Transverse colon (tissue), 4 donors: ENCODE data around the gene LINC00237. TPM values are rescaled to one million over a fixed set of nuclear protein-coding genes. Genes with fewer than 3 reads are reported as not detected.

ENCODE experiments used
- DNase-seq: peaks from one replicate; pipeline ENCODE4 v3.0.0-alpha.2; 2019
- H3K27ac ChIP-seq, 4 donors: fragments of 200-600 bp; sonication (generic); 2 replicates each; pipeline ENCODE4 v1.5.1; 2016 to 2018; ENCODE audit warnings: inconsistent platforms in 4 of 4
- H3K27me3 ChIP-seq: fragments of 200-600 bp; sonication (generic); 2 replicates; pipeline ENCODE4 v1.5.1; 2017; ENCODE audit warnings: inconsistent platforms
- H3K36me3 ChIP-seq, 4 donors: fragments of 200-600 bp; sonication (generic); 2 replicates each; pipeline ENCODE4 v1.5.1; 2017 to 2019; ENCODE audit warnings: inconsistent platforms in 4 of 4
- H3K4me1 ChIP-seq, 4 donors: fragments of 200-600 bp; sonication (generic); 2 replicates each; pipeline ENCODE4 v1.5.1; 2017 to 2020; ENCODE audit warnings: inconsistent platforms in 4 of 4
- H3K4me3 ChIP-seq, 4 donors: fragments of 200-600 bp; sonication (generic); 1 replicate in 1 of 4; 2 replicates in 3 of 4; pipeline versions ENCODE4 v1.5.1 to v1.6.1; 2017 to 2019; ENCODE audit warnings: inconsistent platforms in 4 of 4
- H3K9me3 ChIP-seq, 2 donors: fragments of 200-600 bp; sonication (generic); 2 replicates each; pipeline ENCODE4 v1.5.1; 2017 to 2019; ENCODE audit warnings: inconsistent platforms in 2 of 2
- CTCF ChIP-seq, 5 experiments: fragments of 200-600 bp in 3 of 5; fragments of 450-650 bp in 2 of 5; sonication (generic) in 3 of 5; IDR thresholded peaks; 1 replicate in 2 of 5; 2 replicates in 3 of 5; pipeline ENCODE4 v1.5.1; 2016 to 2017; ENCODE audit warnings: antibody characterized with exemption in 5 of 5, inconsistent platforms in 3 of 5, mild to moderate bottlenecking in 2 of 5, moderate library complexity in 1 of 5
- EP300 ChIP-seq: sonication (generic); formaldehyde crosslinking; IDR thresholded peaks from one replicate; pipeline ENCODE4 v1.6.1; 2017; ENCODE audit warnings: antibody characterized with exemption, low read depth
- POLR2A ChIP-seq: fragments of 450-650 bp; IDR thresholded peaks from one replicate; pipeline ENCODE4 v1.6.1; 2016; ENCODE audit warnings: antibody characterized with exemption, mild to moderate bottlenecking, moderate library complexity
- POLR2AphosphoS5 ChIP-seq, 3 donors: sonication (generic); formaldehyde crosslinking; IDR thresholded peaks; one replicate each; pipeline ENCODE4 v1.6.1; 2016; ENCODE audit warnings: antibody characterized with exemption in 3 of 3
- WGBS, 2 donors: methylation state at CpG; one replicate each; pipeline ENCODE4 v1.1.5; 2018; ENCODE audit warnings: low coverage in 1 of 2; 5-methylcytosine and 5-hydroxymethylcytosine counted together
- in situ Hi-C, 4 donors: fragments of 200-750 bp; cut with MboI; loops; one replicate each; pipeline versions ENCODE4 v1.15.0 to v1.15.1; 2017; ENCODE audit warnings: low sequenced_read_pairs in 3 of 4, low pct_ligation_motif_present in 1 of 4, low pct_unique_long_range_greater_than_20kb in 1 of 4
- intact Hi-C: fragments of 100-400 bp; cut with DNase I; formaldehyde crosslinking; loops from one replicate; pipeline ENCODE4 v1.15.1; 2023; ENCODE audit warnings: low total_unique reads
- total RNA-seq, 4 donors: library from RNA; depleted of rRNA; stranded (reverse); fragments of >200 nt; gene quantifications; one replicate each; pipeline ENCODE4 v1.1.0, GENCODE V29; 2016

The LINC00237 gene
- total RNA-seq, 4 donors from 2014 or later: not detected

GRCh38 chr20:21082584-21082983, 23.6 kb downstream of the LINC00237 start:
- Histone ChIP-seq H3K27me3 (peaks cover 27% of the 10 kb centered on the region), H3K4me3 (no peak overlapping the region), H3K9me3 (no peaks in the 10 kb centered on the region), H3K4me1 (no peaks in the 10 kb centered on the region), H3K36me3 (no peaks in the 10 kb centered on the region), H3K27ac (no peak overlapping the region)
- no peak for DNase-seq
- in situ Hi-C loops: loop anchor here in 1 of 4 donors (25.0 kb wide), 1 partner anchor 430 kb away; the partner anchor contains the start of gene NKX2-2
- TF ChIP-seq CTCF (IDR thresholded peaks at IDR 0.05): no peak
- no peak for TF ChIP-seq POLR2A
- TF ChIP-seq POLR2AphosphoS5 (IDR thresholded peaks at IDR 0.05): no peak
- TF ChIP-seq EP300: no peak
- intact Hi-C loops: no loop called here
- WGBS, 2 donors: 53% methylated on average over 2 of the region's 2 CpGs; no CpG with 5 or more reads in 1 of the 2 donors

GRCh38 chr20:21077809-21078345, 28.3 kb downstream of the LINC00237 start:
- H3K27me3 ChIP-seq: peaks cover 18% of the 10 kb centered on the region
- no peaks in the 10 kb centered on the region for H3K9me3 ChIP-seq
- intact Hi-C loops (no loop called here), in situ Hi-C loops (loop anchor here in 1 of 4 donors (25.0 kb wide), 1 partner anchor 434 kb away; the partner anchor contains the start of gene NKX2-2)
- WGBS, 2 donors: 61 to 80% methylated on average over 4 of the region's 4 CpGs
- no peaks in the 10 kb centered on the region for H3K4me1 ChIP-seq
- no peak for TF ChIP-seq CTCF (IDR thresholded peaks at IDR 0.05)
- no peak overlapping the region for H3K4me3 ChIP-seq
- no peak overlapping the region for H3K27ac ChIP-seq
- no peaks in the 10 kb centered on the region for H3K36me3 ChIP-seq
- no peak for DNase-seq

- intact Hi-C loops: no loop called here
Observed at GRCh38 chr20:21076073-21076472, 30.1 kb downstream of the LINC00237 start.

GRCh38 chr20:21075471-21075870, 30.7 kb downstream of the LINC00237 start:
- DNase-seq: no peak
- 67 to 89% methylated on average over 4 to 6 of the region's 6 CpGs for WGBS, 2 donors
- Histone ChIP-seq H3K4me3 (no peak overlapping the region), H3K27me3 (peaks cover 18% of the 10 kb centered on the region), H3K27ac (no peak overlapping the region), H3K9me3 (no peaks in the 10 kb centered on the region), H3K4me1 (no peaks in the 10 kb centered on the region), H3K36me3 (no peaks in the 10 kb centered on the region)
- TF ChIP-seq POLR2A (no peak), EP300 (no peak), CTCF (IDR thresholded peaks at IDR 0.05) (no peak), POLR2AphosphoS5 (IDR thresholded peaks at IDR 0.05) (no peak)
- intact Hi-C loops: no loop called here
- in situ Hi-C loops: loop anchor here in 1 of 4 donors (25.0 kb wide), 1 partner anchor 437 kb away; the partner anchor contains the start of gene NKX2-2

More at GRCh38 chr20:21076073-21076472, 30.1 kb downstream of the LINC00237 start:
- in situ Hi-C loops: loop anchor here in 1 of 4 donors (25.0 kb wide), 1 partner anchor 436 kb away; the partner anchor contains the start of gene NKX2-2
- no peaks in the 10 kb centered on the region for H3K36me3 ChIP-seq
- TF ChIP-seq EP300 (no peak), POLR2A (no peak), CTCF (IDR thresholded peaks at IDR 0.05) (no peak), POLR2AphosphoS5 (IDR thresholded peaks at IDR 0.05) (no peak)
- H3K27ac ChIP-seq: no peak overlapping the region
- H3K4me1 ChIP-seq: no peaks in the 10 kb centered on the region
- no peak for DNase-seq
- peaks cover 18% of the 10 kb centered on the region for H3K27me3 ChIP-seq
- 63 to 68% methylated on average over 3 of the region's 3 CpGs for WGBS, 2 donors
- no peaks in the 10 kb centered on the region for H3K9me3 ChIP-seq
- H3K4me3 ChIP-seq: no peak overlapping the region
